Ascending aorta (tissue), 2 donors: ENCODE data around the gene PSMD6. TPM values are rescaled to one million over a fixed set of nuclear protein-coding genes. Genes with fewer than 3 reads are reported as not detected.

Experiments
- DNase-seq, 2 donors: peaks; one replicate each; pipeline ENCODE4 v3.0.0-alpha.2; 2019; ENCODE audit warnings: low spot score in 2 of 2
- H3K27ac ChIP-seq, 2 donors: fragments of 200-600 bp; sonication (generic); one replicate each; pipeline ENCODE4 v1.5.1; 2016 to 2017; ENCODE audit warnings: mild to moderate bottlenecking in 1 of 2
- H3K27me3 ChIP-seq: fragments of 200-600 bp; sonication (generic); one replicate; pipeline ENCODE4 v1.5.1; 2017
- H3K36me3 ChIP-seq, 2 donors: fragments of 200-600 bp; sonication (generic); one replicate each; pipeline ENCODE4 v1.5.1; 2016
- H3K4me1 ChIP-seq, 2 donors: fragments of 200-600 bp; sonication (generic); one replicate each; pipeline ENCODE4 v1.5.1; 2016 to 2017; ENCODE audit warnings: mild to moderate bottlenecking in 1 of 2
- H3K4me3 ChIP-seq, 2 donors: fragments of 200-600 bp; sonication (generic); one replicate each; pipeline ENCODE4 v1.5.1; 2016 to 2017; ENCODE audit warnings: mild to moderate bottlenecking in 1 of 2
- H3K9me3 ChIP-seq, 2 donors: fragments of 200-600 bp; sonication (generic); one replicate each; pipeline ENCODE4 v1.5.1; 2016
- CTCF ChIP-seq, 3 experiments: fragments of 200-600 bp in 2 of 3; fragments of 450-650 bp in 1 of 3; sonication (generic) in 2 of 3; IDR thresholded peaks; one replicate each; pipeline ENCODE4 v1.5.1; 2016 to 2019; ENCODE audit warnings: antibody characterized with exemption in 3 of 3, mild to moderate bottlenecking in 1 of 3, moderate library complexity in 1 of 3
- intact Hi-C: fragments of 100-400 bp; cut with DNase I; formaldehyde crosslinking; loops from one replicate; pipeline ENCODE4 v1.15.1; 2023
- total RNA-seq: library from RNA; depleted of rRNA; stranded (reverse); fragments of >200 nt; gene quantifications from one replicate; pipeline ENCODE4 v1.1.0, GENCODE V29; 2016

The PSMD6 gene
- total RNA-seq, 1 donor from 2014 or later: 49.2 TPM

- DNase-seq: no peak
- no peak overlapping the region for H3K27ac ChIP-seq
- intact Hi-C loops: loop anchor here (5.0 to 10.0 kb wide), 2 partner anchors 195 to 237 kb away; no protein-coding TSS in a partner anchor
- H3K4me3 ChIP-seq: no peak overlapping the region
- H3K27me3 ChIP-seq: no peaks in the 10 kb centered on the region
- no peaks in the 10 kb centered on the region for H3K9me3 ChIP-seq
- TF ChIP-seq CTCF (IDR thresholded peaks at IDR 0.05): no peak
- H3K4me1 ChIP-seq: peaks cover 0 to 1% of the 10 kb centered on the region in 2 donors
- no peaks in the 10 kb centered on the region for H3K36me3 ChIP-seq
These were observed 4.4 kb upstream of the PSMD6 start for GRCh38 chr3:64027658-64028057.

- peaks cover 6 to 15% of the 10 kb centered on the region in 2 donors for H3K4me1 ChIP-seq
- peaks cover 0 to 3% of the 10 kb centered on the region in 2 donors for H3K36me3 ChIP-seq
- no peak overlapping the region for H3K4me3 ChIP-seq
- no peak for DNase-seq
- H3K27me3 ChIP-seq: no peaks in the 10 kb centered on the region
- H3K27ac ChIP-seq: no peak overlapping the region
- intact Hi-C loops: loop anchor here (5.0 to 10.0 kb wide), 2 partner anchors 196 to 238 kb away; no protein-coding TSS in a partner anchor
- no peak for TF ChIP-seq CTCF (IDR thresholded peaks at IDR 0.05)
- H3K9me3 ChIP-seq: no peaks in the 10 kb centered on the region
These were observed 3.1 kb upstream of the PSMD6 start for GRCh38 chr3:64026346-64026745.

- Histone ChIP-seq H3K27me3 (no peaks in the 10 kb centered on the region), H3K9me3 (no peaks in the 10 kb centered on the region), H3K27ac (peak overlapping the region in 1 of 2 donors; percentile 85), H3K4me3 (peak overlapping the region; percentile 86 to 95), H3K36me3 (peaks cover 10 to 15% of the 10 kb centered on the region in 2 donors), H3K4me1 (peaks cover 6 to 19% of the 10 kb centered on the region in 2 donors)
- no peak for TF ChIP-seq CTCF (IDR thresholded peaks at IDR 0.05)
- no peak for DNase-seq
- intact Hi-C loops: loop anchor here (2.0 to 10.0 kb wide), 3 partner anchors 63 to 241 kb away; partner anchors contain the start of gene SCAANT1
These were observed 548 bp upstream of the PSMD6 start for GRCh38 chr3:64023861-64024223.

GRCh38 chr3:64022451-64023186 lies 675 bp downstream of the PSMD6 start:
- no peak for DNase-seq
- no peak for TF ChIP-seq CTCF (IDR thresholded peaks at IDR 0.05)
- Histone ChIP-seq H3K9me3 (no peaks in the 10 kb centered on the region), H3K27ac (peak overlapping the region; percentile 83 to 85), H3K36me3 (peaks cover 20 to 27% of the 10 kb centered on the region in 2 donors), H3K4me3 (peak overlapping the region; percentile 86 to 95), H3K27me3 (no peaks in the 10 kb centered on the region), H3K4me1 (peaks cover 6 to 19% of the 10 kb centered on the region in 2 donors)
- intact Hi-C loops: loop anchor here (2.0 to 10.0 kb wide), 3 partner anchors 62 to 242 kb away; partner anchors contain the start of gene SCAANT1

GRCh38 chr3:64021922-64022321 lies 1.4 kb downstream of the PSMD6 start:
- peak overlapping the region; percentile 83 to 85 for H3K27ac ChIP-seq
- H3K27me3 ChIP-seq: no peaks in the 10 kb centered on the region
- DNase-seq: no peak
- H3K4me3 ChIP-seq: peak overlapping the region; percentile 86 to 95
- H3K9me3 ChIP-seq: no peaks in the 10 kb centered on the region
- intact Hi-C loops: loop anchor here (2.0 to 10.0 kb wide), 3 partner anchors 61 to 243 kb away; partner anchors contain the start of gene SCAANT1
- peaks cover 27 to 34% of the 10 kb centered on the region in 2 donors for H3K36me3 ChIP-seq
- TF ChIP-seq CTCF (IDR thresholded peaks at IDR 0.05): no peak
- peaks cover 6 to 19% of the 10 kb centered on the region in 2 donors for H3K4me1 ChIP-seq
